ENCODE measurements around the gene RGPD3. TPM values are rescaled to one million over a fixed set of nuclear protein-coding genes. Genes with fewer than 3 reads are reported as not detected.

The RGPD3 gene
- total and polyA plus RNA-seq, 10 of the 15 experiments (the other 5 are each of a cell fraction or from before 2014, with no cell fraction given), result 0.03 to 0.44 (median 0.09) TPM

DNA sequence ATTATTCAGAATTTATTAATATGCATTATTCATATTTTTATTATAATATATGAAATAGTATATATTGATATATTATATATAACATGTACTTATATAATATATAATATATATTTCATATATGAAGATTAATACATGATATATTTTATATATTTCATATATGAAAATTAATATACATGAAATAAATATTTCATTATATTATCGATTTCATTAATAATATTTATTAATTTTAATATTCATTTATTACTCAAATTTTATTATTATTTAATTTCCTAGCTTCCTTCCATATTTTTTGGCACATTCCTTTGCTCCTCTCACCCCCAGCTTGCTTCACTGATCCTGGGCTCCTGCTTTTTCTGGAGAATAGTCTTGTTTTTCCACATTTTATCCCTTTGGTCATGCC is 48.7 kb upstream of the RGPD3 start:
- Histone ChIP-seq H3K4me1 (ENCODE audit: control insufficient read depth, insufficient read depth, low read length) (no peaks in the 10 kb centered on the region), H4K20me1 (ENCODE audit: control insufficient read depth, insufficient read depth) (no peaks in the 10 kb centered on the region), H3K4me2 (ENCODE audit: control insufficient read depth, insufficient read depth) (no peak overlapping the region), H3K4me3 (no peak overlapping the region), H3K79me2 (ENCODE audit: control insufficient read depth, insufficient read depth, low read length) (no peaks in the 10 kb centered on the region), H3K9me3 (replicated peaks; ENCODE audit: control insufficient read depth, insufficient read depth, low read length) (no peaks in the 10 kb centered on the region), H3K36me3 (ENCODE audit: control insufficient read depth in 2 of 2, insufficient read depth in 2 of 2, low read length in 1 of 2) (no peaks in the 10 kb centered on the region), H3K9ac (ENCODE audit: control insufficient read depth, insufficient read depth, low read length) (no peak overlapping the region), H3K27ac (ENCODE audit: control insufficient read depth, insufficient read depth) (no peak overlapping the region), H3K27me3 (replicated peaks in 1 of 2; ENCODE audit: control insufficient read depth in 2 of 2, insufficient read depth in 2 of 2, low read length in 1 of 2) (no peaks in the 10 kb centered on the region), H2AFZ (ENCODE audit: control insufficient read depth, low read depth, low read length) (no peak overlapping the region)
- no peak for ATAC-seq
- TF ChIP-seq SMAD1 (IDR thresholded peaks at IDR 0.05; ENCODE audit: low read depth, partially characterized antibody) (no peak), FOXK2 (IDR thresholded peaks at IDR 0.05) (no peak), STAT3 (IDR thresholded peaks at IDR 0.05; ENCODE audit: low read depth, low read length) (no peak), CEBPB (IDR thresholded peaks at IDR 0.05; ENCODE audit: borderline replicate concordance in 1 of 2, low read depth in 2 of 2, low read length in 2 of 2) (no peak), SRF (IDR thresholded peaks at IDR 0.05; ENCODE audit: low read depth in 2 of 2, low read length in 2 of 2) (no peak), BMI1 (IDR thresholded peaks at IDR 0.05; ENCODE audit: borderline replicate concordance) (no peak), TCF12 (IDR thresholded peaks at IDR 0.05; ENCODE audit: low read depth, low read length) (no peak), RCOR1 (conservative IDR thresholded peaks at IDR 0.05; ENCODE audit: low read depth, low read length) (no peak), RUNX3 (IDR thresholded peaks at IDR 0.05; ENCODE audit: low read length) (no peak), TCF7 (IDR thresholded peaks at IDR 0.05; ENCODE audit: borderline replicate concordance) (no peak), SUZ12 (IDR thresholded peaks at IDR 0.05; ENCODE audit: unreplicated experiment) (no peak)
- TF ChIP-seq, protein P1, sequence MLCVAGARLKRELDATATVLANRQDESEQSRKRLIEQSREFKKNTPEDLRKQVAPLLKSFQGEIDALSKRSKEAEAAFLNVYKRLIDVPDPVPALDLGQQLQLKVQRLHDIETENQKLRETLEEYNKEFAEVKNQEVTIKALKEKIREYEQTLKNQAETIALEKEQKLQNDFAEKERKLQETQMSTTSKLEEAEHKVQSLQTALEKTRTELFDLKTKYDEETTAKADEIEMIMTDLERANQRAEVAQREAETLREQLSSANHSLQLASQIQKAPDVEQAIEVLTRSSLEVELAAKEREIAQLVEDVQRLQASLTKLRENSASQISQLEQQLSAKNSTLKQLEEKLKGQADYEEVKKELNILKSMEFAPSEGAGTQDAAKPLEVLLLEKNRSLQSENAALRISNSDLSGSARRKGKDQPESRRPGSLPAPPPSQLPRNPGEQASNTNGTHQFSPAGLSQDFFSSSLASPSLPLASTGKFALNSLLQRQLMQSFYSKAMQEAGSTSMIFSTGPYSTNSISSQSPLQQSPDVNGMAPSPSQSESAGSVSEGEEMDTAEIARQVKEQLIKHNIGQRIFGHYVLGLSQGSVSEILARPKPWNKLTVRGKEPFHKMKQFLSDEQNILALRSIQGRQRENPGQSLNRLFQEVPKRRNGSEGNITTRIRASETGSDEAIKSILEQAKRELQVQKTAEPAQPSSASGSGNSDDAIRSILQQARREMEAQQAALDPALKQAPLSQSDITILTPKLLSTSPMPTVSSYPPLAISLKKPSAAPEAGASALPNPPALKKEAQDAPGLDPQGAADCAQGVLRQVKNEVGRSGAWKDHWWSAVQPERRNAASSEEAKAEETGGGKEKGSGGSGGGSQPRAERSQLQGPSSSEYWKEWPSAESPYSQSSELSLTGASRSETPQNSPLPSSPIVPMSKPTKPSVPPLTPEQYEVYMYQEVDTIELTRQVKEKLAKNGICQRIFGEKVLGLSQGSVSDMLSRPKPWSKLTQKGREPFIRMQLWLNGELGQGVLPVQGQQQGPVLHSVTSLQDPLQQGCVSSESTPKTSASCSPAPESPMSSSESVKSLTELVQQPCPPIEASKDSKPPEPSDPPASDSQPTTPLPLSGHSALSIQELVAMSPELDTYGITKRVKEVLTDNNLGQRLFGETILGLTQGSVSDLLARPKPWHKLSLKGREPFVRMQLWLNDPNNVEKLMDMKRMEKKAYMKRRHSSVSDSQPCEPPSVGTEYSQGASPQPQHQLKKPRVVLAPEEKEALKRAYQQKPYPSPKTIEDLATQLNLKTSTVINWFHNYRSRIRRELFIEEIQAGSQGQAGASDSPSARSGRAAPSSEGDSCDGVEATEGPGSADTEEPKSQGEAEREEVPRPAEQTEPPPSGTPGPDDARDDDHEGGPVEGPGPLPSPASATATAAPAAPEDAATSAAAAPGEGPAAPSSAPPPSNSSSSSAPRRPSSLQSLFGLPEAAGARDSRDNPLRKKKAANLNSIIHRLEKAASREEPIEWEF (IDR thresholded peaks at IDR 0.05; ENCODE audit: insufficient replicate concordance, low read depth, low read length), result no peak
- CTCF ChIA-PET, result no interaction called here
- intact Hi-C loops (cut with micrococcal nuclease; ENCODE audit: unreplicated experiment) (no loop called here), in situ Hi-C loops (cut with MboI) (no loop called here)
- SMC1A ChIA-PET (ENCODE audit: uncharacterized antibody, unreplicated experiment), result no interaction called here
- BruUV-seq (replicated peaks), result no TSS peak
- 0% methylated on average over 1 of the region's 1 CpG for WGBS (ENCODE audit: insufficient coverage, insufficient replicate concordance, low lambda C conversion rate, missing lambda C conversion rate)
- DNase-seq (ENCODE audit: low read depth, low spot score), result no peak
- POLR2A ChIA-PET, result no interaction called here
- RAD21 ChIA-PET (ENCODE audit: unreplicated experiment), result interaction anchor here (1.0 kb wide), 1 partner anchor 30 kb away, joined by 3 read pairs; no protein-coding TSS in a partner anchor
- no peak for FAIRE-seq
